T-helper 1 cell treated with Interleukin-12 subunit alpha and Interleukin-12 subunit beta and Interleukin-4 antibody, amounts not matched to agents 30 μg/mL and 1 μg/mL, for 36 hours (primary cell): ENCODE data around the gene SUCO.

ENCODE experiments used
- H3K27ac Mint-ChIP-seq: one replicate; pipeline ENCODE4 v1.8.0; 2021; ENCODE audit warnings: mild to moderate bottlenecking, mixed read lengths
- H3K27me3 Mint-ChIP-seq: one replicate; pipeline ENCODE4 v1.8.0; 2021; ENCODE audit warnings: low read depth, mixed read lengths
- H3K36me3 Mint-ChIP-seq: one replicate; pipeline ENCODE4 v1.8.0; 2021; ENCODE audit warnings: low read depth, mixed read lengths
- H3K4me1 Mint-ChIP-seq: one replicate; pipeline ENCODE4 v1.8.0; 2021; ENCODE audit warnings: low read depth, mixed read lengths
- H3K4me3 Mint-ChIP-seq: one replicate; pipeline ENCODE4 v1.8.0; 2021; ENCODE audit warnings: mild to moderate bottlenecking, moderate library complexity, mixed read lengths
- H3K9me3 Mint-ChIP-seq: one replicate; pipeline ENCODE4 v1.8.0; 2021; ENCODE audit warnings: mixed read lengths

Gene SUCO

DNA sequence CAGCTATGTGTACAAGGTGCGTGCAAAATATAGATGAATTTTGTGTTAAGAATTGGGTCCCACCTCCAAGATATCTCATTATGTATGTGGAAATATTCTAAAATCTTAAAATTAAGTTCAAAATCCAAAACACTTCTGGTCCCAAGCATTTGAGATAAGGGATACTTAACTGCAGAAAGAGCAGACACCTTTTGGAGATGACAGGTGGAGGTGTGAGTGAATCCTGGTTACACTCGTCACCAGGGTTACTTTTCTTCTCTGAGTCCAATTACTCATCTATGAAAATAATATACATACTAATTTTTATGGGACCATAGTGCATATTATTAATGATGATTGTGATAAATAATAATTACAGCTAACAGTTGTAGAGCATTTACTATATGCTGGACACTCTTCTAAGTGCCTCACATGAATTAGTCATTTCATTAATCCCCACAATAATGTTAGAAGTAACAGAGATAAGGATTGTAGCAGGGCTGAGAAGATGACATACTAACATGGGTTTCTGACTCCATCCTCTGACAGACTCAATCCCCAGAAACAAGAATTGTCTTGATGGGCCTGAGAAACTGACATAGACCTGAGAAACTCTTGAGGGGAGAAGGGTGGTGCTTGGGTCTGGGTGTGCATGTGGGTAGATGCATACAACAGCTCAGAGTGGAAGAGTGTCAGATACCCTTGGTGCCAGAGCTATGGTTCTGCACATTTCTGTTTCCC lies 117.7 kb downstream of the SUCO start:
- Mint-ChIP-seq H3K27me3 (peaks cover 23% of the 10 kb centered on the region), H3K4me3 (no peak overlapping the region), H3K4me1 (peaks cover 35% of the 10 kb centered on the region), H3K9me3 (peaks cover 5% of the 10 kb centered on the region), H3K27ac (no peak overlapping the region), H3K36me3 (peaks cover 2% of the 10 kb centered on the region)

DNA sequence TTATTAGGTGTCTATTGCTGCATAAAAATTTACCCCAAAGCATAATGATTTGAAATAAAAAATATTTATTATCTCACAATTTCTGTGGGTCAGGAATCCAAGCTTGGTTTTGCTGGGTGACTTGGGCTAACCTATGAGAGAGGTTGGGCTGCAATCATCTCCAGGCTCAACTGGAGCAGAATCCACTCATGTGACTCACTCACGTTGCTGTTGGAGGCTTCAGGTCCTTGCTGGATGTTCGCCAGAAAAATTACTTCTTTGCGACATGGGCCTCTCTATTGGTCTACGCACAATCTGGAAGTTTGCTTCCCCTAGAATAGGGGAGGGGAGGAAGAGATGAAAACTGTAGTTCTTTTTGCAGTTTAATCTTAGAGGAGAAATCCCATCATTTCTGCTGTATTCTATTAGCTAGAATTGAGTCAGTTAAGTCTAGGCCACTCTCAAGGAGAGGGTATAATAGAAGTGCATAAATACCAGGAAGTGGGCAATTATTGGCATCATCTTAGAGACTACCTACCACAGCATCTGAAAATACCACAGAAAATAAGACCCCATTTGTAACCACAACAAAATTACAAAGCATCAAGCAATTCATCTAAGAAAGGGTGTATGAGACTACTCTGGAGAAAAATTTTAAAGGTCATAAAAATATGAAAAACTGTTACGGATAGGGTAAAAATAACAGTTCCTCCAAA lies 120.2 kb downstream of the SUCO start:
- Mint-ChIP-seq H3K27me3 (peaks cover 18% of the 10 kb centered on the region), H3K9me3 (peaks cover 5% of the 10 kb centered on the region), H3K4me1 (peaks cover 21% of the 10 kb centered on the region), H3K27ac (no peak overlapping the region), H3K36me3 (peaks cover under 1% of the 10 kb centered on the region), H3K4me3 (no peak overlapping the region)

DNA sequence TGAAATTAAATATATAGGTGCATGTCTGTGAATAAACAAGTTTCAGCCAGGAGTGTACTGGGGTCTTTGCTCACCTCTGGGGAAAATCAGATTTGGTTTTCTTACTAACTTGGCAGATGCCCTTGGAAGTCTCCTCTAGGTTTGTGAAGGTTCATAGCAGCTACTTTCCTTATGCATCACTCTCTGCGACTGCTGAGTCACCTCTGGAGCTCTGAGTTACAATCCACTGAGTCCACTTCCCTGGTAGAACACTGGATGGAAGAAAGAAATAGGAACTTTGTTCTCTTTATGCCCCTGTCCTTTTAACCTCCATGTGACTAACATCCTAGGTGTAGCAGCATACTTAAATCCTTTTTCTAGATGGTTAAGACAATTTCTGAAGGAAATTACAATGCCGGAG lies 121.6 kb downstream of the SUCO start:
- Mint-ChIP-seq H3K4me1 (peaks cover 29% of the 10 kb centered on the region), H3K4me3 (no peak overlapping the region), H3K36me3 (no peaks in the 10 kb centered on the region), H3K9me3 (peaks cover 5% of the 10 kb centered on the region), H3K27me3 (peaks cover 14% of the 10 kb centered on the region), H3K27ac (no peak overlapping the region)

DNA sequence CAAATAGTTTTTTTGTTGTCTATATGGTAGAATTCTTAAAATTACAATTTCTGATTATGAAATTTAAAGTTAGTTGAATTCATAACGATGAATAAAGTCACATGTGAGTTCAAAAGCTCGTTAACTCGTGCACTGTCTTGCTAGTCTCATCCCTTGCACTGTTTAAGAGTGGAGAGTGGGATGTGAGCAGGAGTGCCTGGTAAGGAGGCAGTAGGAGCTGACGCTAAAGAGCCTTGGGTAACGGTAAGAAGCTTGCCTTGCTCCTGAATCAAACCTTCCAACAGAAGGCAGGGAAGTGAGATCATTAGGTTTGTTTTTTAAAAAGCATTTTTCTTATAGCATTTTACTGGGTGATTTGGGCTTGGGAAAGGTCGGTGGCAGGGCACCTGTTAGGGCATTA lies 123.6 kb downstream of the SUCO start:
- H3K27me3 Mint-ChIP-seq = peaks cover 7% of the 10 kb centered on the region
- H3K27ac Mint-ChIP-seq = no peak overlapping the region
- peaks cover 4% of the 10 kb centered on the region for H3K36me3 Mint-ChIP-seq
- no peak overlapping the region for H3K4me3 Mint-ChIP-seq
- peaks cover 45% of the 10 kb centered on the region for H3K4me1 Mint-ChIP-seq
- peaks cover 5% of the 10 kb centered on the region for H3K9me3 Mint-ChIP-seq

DNA sequence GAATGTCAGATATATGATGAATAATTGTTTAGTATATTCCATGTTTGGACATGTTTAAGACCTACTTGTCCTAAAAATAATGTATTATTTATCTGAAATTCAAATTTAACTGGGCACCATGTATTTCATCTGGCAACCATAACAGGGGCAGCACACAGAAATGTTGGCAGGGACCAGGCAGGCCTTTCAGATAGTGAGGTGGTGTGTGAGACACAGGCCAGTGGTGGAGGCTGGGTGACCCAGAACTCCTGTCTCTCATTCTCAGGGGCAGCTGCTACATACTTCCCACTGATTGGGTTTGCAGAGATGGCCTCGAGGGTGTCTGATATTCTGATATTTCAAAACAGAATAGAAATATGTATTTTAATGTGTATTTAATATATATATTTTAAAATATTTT lies 124.6 kb downstream of the SUCO start:
- H3K9me3 Mint-ChIP-seq = peaks cover 5% of the 10 kb centered on the region
- H3K4me3 Mint-ChIP-seq = no peak overlapping the region
- peaks cover 7% of the 10 kb centered on the region for H3K27me3 Mint-ChIP-seq
- H3K27ac Mint-ChIP-seq = no peak overlapping the region
- peaks cover 53% of the 10 kb centered on the region for H3K4me1 Mint-ChIP-seq
- H3K36me3 Mint-ChIP-seq = peaks cover 4% of the 10 kb centered on the region

DNA sequence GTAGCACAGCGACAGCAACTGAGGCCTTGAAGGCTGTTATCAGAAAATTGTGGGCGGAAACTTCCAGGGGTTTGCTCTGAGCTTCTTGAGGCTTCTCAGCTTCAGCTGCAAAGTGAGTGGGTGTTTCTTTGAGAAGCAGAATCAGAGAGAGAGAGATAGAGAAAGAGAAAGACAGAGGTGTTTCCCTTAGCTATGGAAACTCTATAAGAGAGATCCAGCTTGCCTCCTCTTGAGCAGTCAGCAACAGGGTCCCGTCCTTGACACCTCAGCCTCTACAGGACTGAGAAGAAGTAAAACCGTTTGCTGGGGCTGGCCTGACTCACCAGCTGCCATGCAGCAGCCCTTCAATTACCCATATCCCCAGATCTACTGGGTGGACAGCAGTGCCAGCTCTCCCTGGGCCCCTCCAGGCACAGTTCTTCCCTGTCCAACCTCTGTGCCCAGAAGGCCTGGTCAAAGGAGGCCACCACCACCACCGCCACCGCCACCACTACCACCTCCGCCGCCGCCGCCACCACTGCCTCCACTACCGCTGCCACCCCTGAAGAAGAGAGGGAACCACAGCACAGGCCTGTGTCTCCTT lies 126.0 kb downstream of the SUCO start, which contains the start of gene FASLG:
Gene FASLG, plus strand, starts transcription at position 233 of the 583 bp plus-strand sequence. Its CDS starts 99 bp downstream, at position 332.
- Mint-ChIP-seq H3K9me3 (peaks cover 4% of the 10 kb centered on the region), H3K4me1 (peaks cover 63% of the 10 kb centered on the region), H3K27me3 (peaks cover 4% of the 10 kb centered on the region), H3K4me3 (peak within 1 kb of the TSS; percentile 79), H3K36me3 (peaks cover 13% of the 10 kb centered on the region), H3K27ac (peak within 1 kb of the TSS; percentile 87)

DNA sequence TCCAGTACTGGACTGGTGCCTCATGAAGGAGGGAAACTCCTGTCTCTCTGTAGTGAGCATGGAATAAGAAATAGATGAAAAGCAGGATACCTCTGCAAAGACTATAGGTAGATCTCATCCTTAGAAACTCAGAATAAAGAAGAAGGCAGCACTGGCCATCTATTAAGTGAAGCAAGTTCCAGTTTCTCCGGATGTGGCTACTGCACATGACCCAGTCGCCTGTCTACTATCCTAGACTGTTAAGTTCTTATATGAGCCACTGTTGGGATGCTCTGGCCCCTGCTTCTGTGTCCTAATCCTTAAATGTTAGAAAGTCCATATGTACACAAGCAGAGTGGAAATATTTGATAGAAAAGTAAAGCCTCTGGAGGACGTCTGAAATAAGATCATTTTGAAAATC lies 128.2 kb downstream of the SUCO start:
- H3K36me3 Mint-ChIP-seq = peaks cover 28% of the 10 kb centered on the region
- H3K9me3 Mint-ChIP-seq = peaks cover 5% of the 10 kb centered on the region
- H3K4me1 Mint-ChIP-seq = peaks cover 56% of the 10 kb centered on the region
- H3K4me3 Mint-ChIP-seq = peak overlapping the region; percentile 59
- peaks cover 4% of the 10 kb centered on the region for H3K27me3 Mint-ChIP-seq
- H3K27ac Mint-ChIP-seq = peak overlapping the region; percentile 72
